ENCODE results near the gene CYTH4. TPM values are rescaled to one million over a fixed set of nuclear protein-coding genes. Genes with fewer than 3 reads are reported as not detected.

The CYTH4 gene
- total RNA-seq, 4 donors from 2014 or later, result 1.9 to 10.3 (median 3.4) TPM

- 77% methylated on average over 5 to 6 of the region's 6 CpGs for WGBS, 2 donors
Observed at GRCh38 chr22:37342065-37342464, 59.8 kb downstream of the CYTH4 start.

GRCh38 chr22:37343348-37343747 lies 61.0 kb downstream of the CYTH4 start:
- H3K27me3 ChIP-seq, result peaks cover 0 to 67% (median 0%) of the 10 kb centered on the region in 4 donors
- intact Hi-C loops (cut with DNase I), result no loop called here
- peaks cover 0 to 9% (median 0%) of the 10 kb centered on the region in 3 donors for H3K4me1 ChIP-seq
- no peaks in the 10 kb centered on the region for H3K36me3 ChIP-seq
- H3K4me3 ChIP-seq, result no peak overlapping the region
- TF ChIP-seq POLR2A (IDR thresholded peaks at IDR 0.05) (no peak), CTCF (IDR thresholded peaks at IDR 0.05) (no peak)
- no peak overlapping the region for H3K27ac ChIP-seq
- 36 to 37% methylated on average over 9 to 11 of the region's 11 CpGs for WGBS, 2 donors
- H3K9me3 ChIP-seq, result no peaks in the 10 kb centered on the region
- DNase-seq, result no peak

More at GRCh38 chr22:37342065-37342464, 59.8 kb downstream of the CYTH4 start:
- TF ChIP-seq CTCF (IDR thresholded peaks at IDR 0.05), result no peak
- TF ChIP-seq POLR2A (IDR thresholded peaks at IDR 0.05), result no peak
- Histone ChIP-seq H3K4me1 (peaks cover 0 to 9% (median 0%) of the 10 kb centered on the region in 3 donors), H3K36me3 (no peaks in the 10 kb centered on the region), H3K4me3 (no peak overlapping the region), H3K9me3 (no peaks in the 10 kb centered on the region), H3K27ac (no peak overlapping the region), H3K27me3 (peaks cover 0 to 80% (median 0%) of the 10 kb centered on the region in 4 donors)
- intact Hi-C loops (cut with DNase I), result no loop called here
- DNase-seq, result no peak

- no peaks in the 10 kb centered on the region for H3K36me3 ChIP-seq
- peaks cover 0 to 59% (median 0%) of the 10 kb centered on the region in 4 donors for H3K27me3 ChIP-seq
- DNase-seq, result no peak
- H3K4me3 ChIP-seq, result no peak overlapping the region
- H3K27ac ChIP-seq, result no peak overlapping the region
- intact Hi-C loops (cut with DNase I), result no loop called here
- H3K4me1 ChIP-seq, result peaks cover 0 to 9% (median 0%) of the 10 kb centered on the region in 3 donors
- WGBS, 2 donors, result 53 to 63% methylated on average over 10 of the region's 17 CpGs
- TF ChIP-seq POLR2A (IDR thresholded peaks at IDR 0.05) (no peak), CTCF (IDR thresholded peaks at IDR 0.05) (no peak)
- H3K9me3 ChIP-seq, result no peaks in the 10 kb centered on the region
Observed at GRCh38 chr22:37343863-37344734, 61.8 kb downstream of the CYTH4 start.

- 66 to 84% methylated on average over 10 to 11 of the region's 13 CpGs for WGBS, 2 donors
- DNase-seq, result no peak
- Histone ChIP-seq H3K4me1 (peaks cover 0 to 9% (median 0%) of the 10 kb centered on the region in 3 donors), H3K36me3 (no peaks in the 10 kb centered on the region), H3K27ac (no peak overlapping the region), H3K9me3 (no peaks in the 10 kb centered on the region), H3K27me3 (peaks cover 0 to 51% (median 0%) of the 10 kb centered on the region in 4 donors), H3K4me3 (no peak overlapping the region)
- intact Hi-C loops (cut with DNase I), result no loop called here
- TF ChIP-seq CTCF (IDR thresholded peaks at IDR 0.05) (no peak), POLR2A (IDR thresholded peaks at IDR 0.05) (no peak)
Observed at GRCh38 chr22:37344735-37345449, 62.6 kb downstream of the CYTH4 start.
